Testis (tissue), 2 donors: ENCODE data around the gene LSP1.

Experiments
- POLR2A ChIP-seq: fragments of 450-650 bp; IDR thresholded peaks from one replicate; pipeline ENCODE4 v1.6.1; 2017; ENCODE audit warnings: antibody characterized with exemption, mild to moderate bottlenecking, moderate library complexity
- TF ChIP-seq, protein P1 (sequence below), 3 experiments: fragments of 450-650 bp in 2 of 3; fragments of 200-600 bp in 1 of 3; sonication (generic) in 1 of 3; IDR thresholded peaks; one replicate each; pipeline ENCODE4 v1.5.1; 2016 to 2019; ENCODE audit warnings: antibody characterized with exemption in 3 of 3, mild to moderate bottlenecking in 2 of 3, moderate library complexity in 1 of 3

DNA sequence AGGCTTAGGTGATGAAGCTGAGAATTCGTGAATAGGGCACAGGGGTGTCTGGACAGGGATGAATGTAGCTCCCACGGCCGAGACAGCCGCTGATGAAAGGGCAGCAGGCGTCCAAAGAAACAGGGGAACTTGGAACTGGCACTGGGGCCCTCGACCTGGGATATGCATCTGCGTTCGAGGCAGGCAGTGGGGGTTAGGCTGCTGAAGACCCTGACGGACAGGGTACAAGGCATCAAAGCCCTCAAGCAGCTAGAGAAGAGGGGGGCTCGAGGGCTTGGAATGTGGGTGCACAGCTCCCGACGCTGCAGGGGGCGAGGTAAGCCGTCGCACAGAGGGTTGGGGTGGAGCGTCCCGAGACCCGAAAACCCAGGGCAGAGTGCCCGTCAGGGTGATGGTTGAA lies 25.0 kb upstream of the LSP1 start:
- TF ChIP-seq, protein P1, sequence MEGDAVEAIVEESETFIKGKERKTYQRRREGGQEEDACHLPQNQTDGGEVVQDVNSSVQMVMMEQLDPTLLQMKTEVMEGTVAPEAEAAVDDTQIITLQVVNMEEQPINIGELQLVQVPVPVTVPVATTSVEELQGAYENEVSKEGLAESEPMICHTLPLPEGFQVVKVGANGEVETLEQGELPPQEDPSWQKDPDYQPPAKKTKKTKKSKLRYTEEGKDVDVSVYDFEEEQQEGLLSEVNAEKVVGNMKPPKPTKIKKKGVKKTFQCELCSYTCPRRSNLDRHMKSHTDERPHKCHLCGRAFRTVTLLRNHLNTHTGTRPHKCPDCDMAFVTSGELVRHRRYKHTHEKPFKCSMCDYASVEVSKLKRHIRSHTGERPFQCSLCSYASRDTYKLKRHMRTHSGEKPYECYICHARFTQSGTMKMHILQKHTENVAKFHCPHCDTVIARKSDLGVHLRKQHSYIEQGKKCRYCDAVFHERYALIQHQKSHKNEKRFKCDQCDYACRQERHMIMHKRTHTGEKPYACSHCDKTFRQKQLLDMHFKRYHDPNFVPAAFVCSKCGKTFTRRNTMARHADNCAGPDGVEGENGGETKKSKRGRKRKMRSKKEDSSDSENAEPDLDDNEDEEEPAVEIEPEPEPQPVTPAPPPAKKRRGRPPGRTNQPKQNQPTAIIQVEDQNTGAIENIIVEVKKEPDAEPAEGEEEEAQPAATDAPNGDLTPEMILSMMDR (IDR thresholded peaks at IDR 0.05) = no peak
- no peak for TF ChIP-seq POLR2A
